Measurements from ENCODE around the gene TMEM9. TPM values are rescaled to one million over a fixed set of nuclear protein-coding genes. Genes with fewer than 3 reads are reported as not detected.

The TMEM9 gene
- total and polyA plus RNA-seq, 2 donors (not counting 3 experiments of a cell fraction or from before 2014, with no cell fraction given), result 39.3 to 96.1 TPM

- DNase-seq (ENCODE audit: low read depth, low spot score) (no peak), FAIRE-seq (no peak)
- no TSS peak for BruUV-seq (replicated peaks)
- Histone ChIP-seq H3K4me1 (ENCODE audit: control insufficient read depth, extremely low read depth, insufficient read depth, low read length) (no peaks in the 10 kb centered on the region), H3K4me3 (replicated peaks in 1 of 3; ENCODE audit: insufficient read depth in 1 of 3, low read depth in 1 of 3, low read length in 3 of 3) (no peak overlapping the region), H2AFZ (ENCODE audit: low read depth, low read length) (no peak overlapping the region), H3K27me3 (ENCODE audit: control insufficient read depth in 2 of 2, insufficient read depth in 2 of 2, low read length in 2 of 2) (peaks cover 22 to 23% of the 10 kb centered on the region in 2 experiments), H3K4me2 (ENCODE audit: insufficient read depth, low read length) (no peak overlapping the region), H3K9me3 (replicated peaks; ENCODE audit: control insufficient read depth, insufficient read depth, low read length) (no peaks in the 10 kb centered on the region), H3K9me1 (replicated peaks; ENCODE audit: control insufficient read depth, extremely low read depth, insufficient read depth, low read length) (no peaks in the 10 kb centered on the region), H3K9ac (replicated peaks; ENCODE audit: extremely low read depth, insufficient read depth, low read length) (no peak overlapping the region), H3K36me3 (ENCODE audit: control insufficient read depth in 2 of 2, extremely low read depth in 1 of 2, insufficient read depth in 2 of 2, low read length in 2 of 2) (no peaks in the 10 kb centered on the region), H3K79me2 (ENCODE audit: control insufficient read depth, insufficient read depth, low read length) (no peaks in the 10 kb centered on the region), H3K27ac (ENCODE audit: insufficient read depth, low read depth, low read length) (no peak overlapping the region), H4K20me1 (replicated peaks; ENCODE audit: control insufficient read depth, extremely low read depth, insufficient read depth, low read length) (no peaks in the 10 kb centered on the region)
- no peak for TF ChIP-seq MYC (IDR thresholded peaks at IDR 0.05; ENCODE audit: low read depth, low read length)
- TF ChIP-seq POLR2A (IDR thresholded peaks at IDR 0.05; ENCODE audit: low read depth, low read length), result no peak
- no peak for TF ChIP-seq GATA2 (IDR thresholded peaks at IDR 0.05; ENCODE audit: insufficient read depth, insufficient read length, low read depth, low read length)
- TF ChIP-seq MAX (IDR thresholded peaks at IDR 0.05; ENCODE audit: insufficient read depth, insufficient read length), result no peak
- TF ChIP-seq JUN (IDR thresholded peaks at IDR 0.05; ENCODE audit: borderline replicate concordance, insufficient read depth, insufficient read length, low read depth), result no peak
- TF ChIP-seq FOS (IDR thresholded peaks at IDR 0.05; ENCODE audit: borderline replicate concordance, insufficient read depth, low read length), result no peak
- no peak for TF ChIP-seq POLR2AphosphoS5 (IDR thresholded peaks at IDR 0.05; ENCODE audit: insufficient read depth, low read depth, low read length)
- no peak for TF ChIP-seq CTCF (IDR thresholded peaks at IDR 0.05; ENCODE audit: extremely low read depth in 1 of 2, insufficient read depth in 1 of 2, low read depth in 1 of 2, low read length in 2 of 2)
- no peak for TF ChIP-seq EZH2 (IDR thresholded peaks at IDR 0.05; ENCODE audit: borderline replicate concordance, low read depth, low read length, severe bottlenecking)
- POLR2A ChIA-PET, result no interaction called here
- intact Hi-C loops (cut with micrococcal nuclease) (no loop called here), dilution Hi-C loops (cut with MboI; ENCODE audit: extremely low pct_ligation_motif_present, low sequenced_read_pairs) (no loop called here)
- CTCF ChIA-PET, result interaction anchor here (1.4 kb wide), 2 partner anchors 9 to 45 kb away, joined by 3 read pairs; no protein-coding TSS in a partner anchor
These were observed 10.4 kb upstream of the TMEM9 start for GRCh38 chr1:201164645-201165044.
